Measurements from ENCODE around the gene C7orf57.

DNA sequence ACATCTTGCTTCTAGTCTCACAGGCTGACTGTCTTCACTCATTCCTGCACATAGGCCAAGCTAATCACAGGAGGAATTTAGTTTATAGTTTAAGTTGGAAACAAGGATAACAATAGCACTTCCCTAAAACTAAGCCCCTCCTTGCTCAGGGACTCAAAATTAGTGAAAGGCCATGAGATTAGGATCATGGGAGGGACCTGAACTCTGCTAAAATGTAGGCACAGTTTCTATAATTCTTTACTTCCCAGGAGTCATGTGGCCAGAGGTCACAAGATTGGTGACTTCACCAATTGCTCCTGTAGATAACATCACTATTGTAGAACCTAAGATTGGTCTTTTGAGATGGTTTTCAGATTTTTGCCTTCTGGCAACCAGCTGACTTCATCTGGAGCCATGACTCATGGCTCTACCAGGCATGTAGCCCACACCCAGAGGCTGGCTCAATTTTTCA lies 38.9 kb downstream of the C7orf57 start:
- TF ChIP-seq, protein P1, sequence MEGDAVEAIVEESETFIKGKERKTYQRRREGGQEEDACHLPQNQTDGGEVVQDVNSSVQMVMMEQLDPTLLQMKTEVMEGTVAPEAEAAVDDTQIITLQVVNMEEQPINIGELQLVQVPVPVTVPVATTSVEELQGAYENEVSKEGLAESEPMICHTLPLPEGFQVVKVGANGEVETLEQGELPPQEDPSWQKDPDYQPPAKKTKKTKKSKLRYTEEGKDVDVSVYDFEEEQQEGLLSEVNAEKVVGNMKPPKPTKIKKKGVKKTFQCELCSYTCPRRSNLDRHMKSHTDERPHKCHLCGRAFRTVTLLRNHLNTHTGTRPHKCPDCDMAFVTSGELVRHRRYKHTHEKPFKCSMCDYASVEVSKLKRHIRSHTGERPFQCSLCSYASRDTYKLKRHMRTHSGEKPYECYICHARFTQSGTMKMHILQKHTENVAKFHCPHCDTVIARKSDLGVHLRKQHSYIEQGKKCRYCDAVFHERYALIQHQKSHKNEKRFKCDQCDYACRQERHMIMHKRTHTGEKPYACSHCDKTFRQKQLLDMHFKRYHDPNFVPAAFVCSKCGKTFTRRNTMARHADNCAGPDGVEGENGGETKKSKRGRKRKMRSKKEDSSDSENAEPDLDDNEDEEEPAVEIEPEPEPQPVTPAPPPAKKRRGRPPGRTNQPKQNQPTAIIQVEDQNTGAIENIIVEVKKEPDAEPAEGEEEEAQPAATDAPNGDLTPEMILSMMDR (IDR thresholded peaks at IDR 0.05): no peak
- TF ChIP-seq POLR2A (IDR thresholded peaks at IDR 0.05): no peak

Data from suprapubic skin (tissue), 3 donors.